GM19468 (cell line): Measurements from ENCODE around the gene ST6GALNAC5.
"Not testable (repeated sequence)": the region's sequence is repeated elsewhere in the genome, so short reads cannot be mapped to it uniquely, and the experiment has no call there.

Experiments used
- ATAC-seq: cut with Tn5 transposase; IDR thresholded peaks from one replicate; pipeline ENCODE4 v1.9.1; 2021; ENCODE audit warnings: mild to moderate bottlenecking, moderate library complexity, moderate number of reproducible peaks; ENCODE audit not compliant: unreplicated experiment; ENCODE audit errors: extremely low read depth

ST6GALNAC5 gene

DNA sequence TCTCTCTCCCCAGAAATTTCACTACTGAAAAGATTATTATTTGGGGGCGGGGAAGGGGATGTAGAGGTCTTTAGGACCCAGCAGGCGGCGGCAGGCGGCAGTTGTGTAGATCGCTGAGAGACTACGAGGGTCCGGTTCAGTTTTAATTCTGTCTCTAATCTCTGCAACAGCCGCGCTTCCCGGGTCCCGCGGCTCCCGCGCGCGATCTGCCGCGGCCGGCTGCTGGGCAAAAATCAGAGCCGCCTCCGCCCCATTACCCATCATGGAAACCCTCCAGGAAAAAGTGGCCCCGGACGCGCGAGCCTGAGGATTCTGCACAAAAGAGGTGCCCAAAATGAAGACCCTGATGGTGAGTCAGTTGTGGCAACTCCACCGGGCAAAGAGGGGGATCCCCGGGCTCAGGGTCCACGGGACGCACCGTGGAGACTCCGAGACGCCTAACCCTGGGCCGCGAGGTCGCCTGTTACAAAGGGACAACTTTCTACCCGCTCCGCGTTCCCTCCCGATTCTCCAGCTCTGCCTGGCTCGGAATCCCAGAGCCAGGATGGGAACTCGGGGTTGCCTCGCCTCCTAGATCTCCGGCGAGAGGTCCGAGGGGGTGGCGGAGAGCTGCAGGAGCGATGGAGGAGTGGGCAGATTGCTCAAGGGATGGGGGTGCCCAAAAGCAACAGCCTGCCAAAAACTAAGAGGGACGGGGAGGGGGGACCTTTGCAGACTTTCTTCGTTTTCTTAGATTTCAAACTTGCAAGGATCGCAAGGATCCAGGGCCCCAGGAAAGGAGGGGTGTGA, at the start of gene ST6GALNAC5:
Gene ST6GALNAC5, plus strand, starts transcription at position 139 of the 789 bp plus-strand sequence.
- no peak for ATAC-seq

GRCh38 chr1:76820028-76820427, 47.3 kb upstream of the ST6GALNAC5 start:
- no peak for ATAC-seq

GRCh38 chr1:76822961-76823360, 44.3 kb upstream of the ST6GALNAC5 start:
- not testable (repeated sequence) for ATAC-seq

DNA sequence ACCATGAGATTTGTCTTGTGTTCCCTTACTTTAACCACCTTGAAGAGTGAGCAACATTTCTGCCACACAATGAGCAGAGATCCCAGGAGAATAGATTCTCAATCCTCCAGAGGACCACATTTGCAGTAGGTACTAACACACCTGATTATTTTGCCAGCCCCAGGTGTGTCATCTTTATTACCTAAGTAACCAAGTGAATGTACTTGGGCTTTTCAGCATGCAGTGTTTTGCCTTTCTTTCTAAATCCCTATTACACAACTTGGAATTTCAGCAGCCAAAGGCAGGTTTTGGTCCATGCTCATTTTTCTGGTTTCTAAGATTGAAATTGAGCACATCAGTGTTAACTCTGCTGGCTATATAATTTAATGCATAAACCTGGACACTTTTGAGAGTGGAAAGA, 43.2 kb upstream of the ST6GALNAC5 start:
- ATAC-seq = no peak

DNA sequence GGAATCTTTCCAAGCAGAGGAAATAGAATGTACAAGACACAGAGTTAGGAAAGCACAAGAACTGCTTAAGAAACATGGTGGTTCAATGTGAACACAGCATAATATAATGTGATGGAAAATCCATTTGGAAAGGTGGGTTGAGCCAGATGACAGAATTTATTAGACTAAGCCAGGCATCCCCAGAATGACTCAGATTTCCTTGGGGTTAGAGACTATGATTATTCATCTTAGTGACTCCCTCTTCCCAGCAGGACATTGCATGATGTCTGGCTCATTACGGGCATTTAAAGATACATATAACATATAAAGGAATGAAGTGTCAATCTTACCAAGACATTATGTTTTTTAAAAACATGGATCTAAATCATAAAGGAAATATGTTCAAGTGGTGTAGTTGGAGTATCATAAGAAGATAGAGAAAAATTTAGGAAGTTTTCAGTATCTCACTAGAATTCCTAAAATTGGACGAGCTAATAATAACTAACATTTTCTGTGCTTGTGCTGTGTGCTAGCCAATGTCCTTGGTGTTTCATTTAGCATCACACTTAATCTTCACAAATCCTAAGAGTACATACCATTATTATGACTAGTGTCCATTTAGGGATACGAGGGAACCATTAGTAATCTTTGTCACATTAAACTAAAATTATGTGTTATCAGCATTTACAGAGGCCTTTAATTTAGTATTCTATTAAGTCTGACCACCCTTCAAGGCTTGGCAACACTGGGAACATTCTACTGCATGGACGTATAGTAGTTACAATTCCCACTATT, 41.0 kb upstream of the ST6GALNAC5 start:
- no peak for ATAC-seq

DNA sequence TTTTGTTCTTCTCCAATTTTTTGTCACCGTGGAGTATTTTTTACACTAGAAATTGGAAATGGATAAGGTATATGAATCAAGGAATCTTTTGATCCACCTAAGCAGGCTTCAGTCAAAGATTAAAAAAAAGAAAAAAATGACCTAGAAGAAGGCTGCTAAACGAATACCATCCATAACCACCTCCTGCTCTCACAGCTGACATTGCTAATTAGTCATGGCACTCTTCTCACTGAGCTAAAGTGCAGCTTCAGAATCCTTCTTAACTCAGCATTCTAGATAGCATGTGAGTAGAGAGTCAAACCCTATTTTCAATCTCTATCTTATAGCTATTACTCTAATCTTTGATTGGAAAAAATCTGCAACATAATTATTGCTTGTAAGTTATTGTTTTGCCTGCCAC, 40.2 kb upstream of the ST6GALNAC5 start:
- ATAC-seq = no peak

- peak; percentile 69 for ATAC-seq
These were observed 36.9 kb upstream of the ST6GALNAC5 start for GRCh38 chr1:76830373-76830772.

GRCh38 chr1:76832521-76832920, 34.8 kb upstream of the ST6GALNAC5 start:
- ATAC-seq = no peak

DNA sequence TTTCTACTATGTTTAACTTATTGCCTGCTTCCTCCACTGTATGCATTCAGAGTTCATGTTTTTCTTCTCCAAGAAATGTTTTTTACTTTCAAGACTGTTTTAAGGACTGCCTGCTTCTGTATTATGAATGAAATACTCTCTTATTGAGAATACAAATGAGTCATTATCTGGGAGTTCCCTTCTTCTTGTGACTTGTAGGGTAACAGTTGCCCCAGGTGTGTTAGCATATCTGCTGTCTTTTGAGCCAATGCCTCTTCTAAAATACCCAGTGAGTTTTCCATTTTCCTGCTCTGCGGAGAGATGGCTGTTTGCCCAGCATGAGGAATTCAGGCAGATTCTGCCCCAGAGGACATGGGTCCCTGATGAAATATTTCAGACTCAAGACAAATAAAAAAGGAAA, 34.1 kb upstream of the ST6GALNAC5 start:
- no peak for ATAC-seq

- ATAC-seq = no peak
These were observed 33.4 kb upstream of the ST6GALNAC5 start for GRCh38 chr1:76833856-76834255.

- no peak for ATAC-seq
These were observed 32.1 kb upstream of the ST6GALNAC5 start for GRCh38 chr1:76835203-76835602.

- no peak for ATAC-seq
These were observed 27.0 kb upstream of the ST6GALNAC5 start for GRCh38 chr1:76840278-76840677.

- ATAC-seq = no peak
These were observed 25.8 kb upstream of the ST6GALNAC5 start for GRCh38 chr1:76841460-76841859.

DNA sequence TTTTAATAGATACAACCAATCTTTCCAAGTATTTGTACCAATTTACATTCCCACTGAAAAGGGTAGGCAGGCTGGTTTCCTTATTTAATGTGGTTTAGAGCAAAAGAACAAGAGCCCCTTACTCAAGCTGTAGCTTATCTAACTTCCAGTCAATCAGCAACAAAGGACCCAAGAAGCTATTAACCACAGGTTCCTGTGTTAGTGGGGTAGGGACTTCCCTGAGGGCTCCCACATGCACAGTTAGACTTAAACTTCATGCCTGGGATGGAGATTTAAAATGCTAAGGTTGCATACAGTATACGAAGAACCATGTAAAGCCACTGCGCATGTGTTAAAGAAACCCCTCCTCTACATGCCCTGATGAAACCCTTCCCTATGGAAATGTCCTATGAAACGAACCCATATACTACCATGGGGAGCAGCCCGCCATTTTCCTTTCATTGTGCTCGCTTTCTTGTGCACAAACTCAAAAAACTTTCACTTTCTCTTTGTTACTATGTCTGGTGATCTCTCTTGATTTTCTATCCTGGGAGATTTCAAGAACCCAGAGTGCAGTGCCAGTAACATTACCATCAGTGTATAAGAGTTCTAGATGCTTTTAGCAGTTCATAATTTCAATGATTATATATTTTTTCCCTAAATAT, 23.3 kb upstream of the ST6GALNAC5 start:
- ATAC-seq = no peak

- no peak for ATAC-seq
These were observed 13.0 kb upstream of the ST6GALNAC5 start for GRCh38 chr1:76854255-76854654.

DNA sequence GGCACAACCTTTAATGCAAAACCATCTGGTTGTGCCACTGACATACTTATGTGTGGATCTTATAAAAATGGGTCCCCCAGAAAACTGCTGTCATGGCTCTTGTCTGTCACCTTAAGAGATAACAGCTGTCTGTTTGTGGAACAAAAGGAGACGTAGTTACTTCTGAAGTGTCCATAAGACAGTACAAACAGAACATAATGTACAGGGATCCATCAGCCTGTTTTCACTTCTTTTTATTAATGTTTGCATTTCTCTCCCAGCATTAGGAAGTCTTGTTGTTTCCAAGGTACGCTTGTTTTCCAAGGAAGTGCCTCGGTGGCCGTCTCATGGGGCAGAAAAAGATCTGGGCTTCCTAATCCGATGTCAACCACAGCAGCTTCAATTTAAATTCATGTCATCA, 11.2 kb upstream of the ST6GALNAC5 start:
- no peak for ATAC-seq

DNA sequence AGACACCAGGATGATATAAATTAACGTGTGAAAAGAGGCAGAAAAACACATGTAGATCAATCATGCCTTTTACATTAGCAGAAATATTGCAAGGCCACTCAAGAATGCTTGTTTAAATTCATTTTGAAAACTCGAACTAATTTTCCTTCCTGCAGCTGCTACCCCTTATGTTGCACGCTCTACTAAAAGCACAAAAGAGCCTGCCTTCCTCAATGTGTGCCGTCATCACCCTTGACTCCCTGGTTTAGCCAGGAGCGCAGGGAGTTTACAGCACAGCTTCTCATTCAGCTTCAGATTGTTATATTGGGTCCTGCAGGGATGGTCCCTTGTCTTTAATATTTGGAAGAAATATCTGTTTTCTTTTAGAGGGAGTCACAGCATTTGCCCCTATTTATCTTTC, 10.1 kb upstream of the ST6GALNAC5 start:
- ATAC-seq = no peak

GRCh38 chr1:76857973-76858372, 9.3 kb upstream of the ST6GALNAC5 start:
- ATAC-seq = no peak

GRCh38 chr1:76861149-76861548, 6.1 kb upstream of the ST6GALNAC5 start:
- no peak for ATAC-seq

- ATAC-seq = no peak
These were observed 4.8 kb upstream of the ST6GALNAC5 start for GRCh38 chr1:76862447-76862846.

DNA sequence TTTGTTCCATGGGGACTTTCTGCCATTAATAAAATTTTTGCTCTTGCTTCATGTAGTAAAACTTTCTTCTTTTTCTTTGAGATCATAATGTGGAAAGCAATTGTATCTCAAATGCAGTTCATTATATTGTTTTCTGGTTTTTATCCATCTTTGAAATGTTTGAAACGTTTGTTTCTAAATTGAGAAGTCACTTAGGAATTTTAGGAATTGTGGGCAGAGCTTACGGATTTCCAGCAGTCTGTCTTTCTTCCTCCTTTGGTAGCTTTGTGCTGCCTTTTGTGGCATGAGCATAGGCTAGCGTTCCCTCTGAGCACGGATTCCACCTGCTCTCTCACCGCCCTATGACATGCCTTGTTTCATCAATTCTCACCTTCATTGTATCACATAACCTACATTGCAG, 2.9 kb upstream of the ST6GALNAC5 start:
- no peak for ATAC-seq
